Astrocyte (in vitro differentiated cells and primary cell): ENCODE results near the gene HPSE2. TPM values are rescaled to one million over a fixed set of nuclear protein-coding genes. Genes with fewer than 3 reads are reported as not detected.

ENCODE experiments used
- DNase-seq: peaks from one replicate; pipeline ENCODE4 v3.0.0-alpha.2; 2010; ENCODE audit warnings: low read depth
- FAIRE-seq: peaks from 2 replicates; lab custom pipeline; 2011; peaks lifted over from hg19 to GRCh38; lab: Jason Lieb, UNC
- H2AFZ ChIP-seq: 2 replicates; pipeline ENCODE4 v1.6.0; 2012; ENCODE audit warnings: low read depth, low read length, inconsistent platforms
- H3K27ac ChIP-seq: 2 replicates; pipeline ENCODE4 v1.5.1; 2011; ENCODE audit warnings: low read depth, low read length, inconsistent platforms
- H3K27me3 ChIP-seq: 2 replicates; pipeline ENCODE4 v1.6.0; 2011; ENCODE audit warnings: low read length, inconsistent platforms; ENCODE audit not compliant: insufficient read depth
- H3K36me3 ChIP-seq: 2 replicates; pipeline ENCODE4 v1.5.1; 2011; ENCODE audit warnings: low read length, inconsistent platforms; ENCODE audit not compliant: insufficient read depth
- H3K4me1 ChIP-seq: 2 replicates; pipeline ENCODE4 v1.5.1; 2011; ENCODE audit warnings: low read length, inconsistent platforms; ENCODE audit not compliant: insufficient read depth
- H3K4me2 ChIP-seq: 2 replicates; pipeline ENCODE4 v1.6.0; 2012; ENCODE audit warnings: low read length, inconsistent platforms
- H3K4me3 ChIP-seq: 2 replicates; pipeline ENCODE4 v1.5.1; 2011; ENCODE audit warnings: low read depth, mild to moderate bottlenecking, low read length, inconsistent platforms; ENCODE audit not compliant: insufficient read depth
- H3K79me2 ChIP-seq: 2 replicates; pipeline ENCODE4 v1.6.0; 2012; ENCODE audit warnings: mild to moderate bottlenecking, low read length, inconsistent platforms; ENCODE audit not compliant: insufficient read depth
- H3K9ac ChIP-seq: 2 replicates; pipeline ENCODE4 v1.6.0; 2012; ENCODE audit warnings: mild to moderate bottlenecking, low read length, inconsistent platforms
- H3K9me3 ChIP-seq: 2 replicates; pipeline ENCODE4 v1.5.1; 2012; ENCODE audit warnings: low read depth, mild to moderate bottlenecking, low read length, inconsistent platforms; ENCODE audit not compliant: insufficient read depth
- H4K20me1 ChIP-seq: 2 replicates; pipeline ENCODE4 v1.6.0; 2012; ENCODE audit warnings: low read length, inconsistent platforms; ENCODE audit not compliant: insufficient read depth
- H3K27ac Mint-ChIP-seq: one replicate; pipeline ENCODE4 v1.8.0; 2021; ENCODE audit warnings: mild to moderate bottlenecking, mixed read lengths; ENCODE audit not compliant: unreplicated experiment
- H3K27me3 Mint-ChIP-seq: one replicate; pipeline ENCODE4 v1.8.0; 2021; ENCODE audit warnings: low read depth, mixed read lengths; ENCODE audit not compliant: unreplicated experiment
- H3K36me3 Mint-ChIP-seq: one replicate; pipeline ENCODE4 v1.8.0; 2021; ENCODE audit warnings: low read depth, mixed read lengths; ENCODE audit not compliant: unreplicated experiment
- H3K4me1 Mint-ChIP-seq: one replicate; pipeline ENCODE4 v1.8.0; 2021; ENCODE audit warnings: low read depth, mixed read lengths; ENCODE audit not compliant: unreplicated experiment
- H3K4me3 Mint-ChIP-seq: one replicate; pipeline ENCODE4 v1.8.0; 2021; ENCODE audit warnings: mild to moderate bottlenecking, moderate library complexity, mixed read lengths; ENCODE audit not compliant: unreplicated experiment
- H3K9me3 Mint-ChIP-seq: one replicate; pipeline ENCODE4 v1.8.0; 2021; ENCODE audit warnings: mild to moderate bottlenecking, mixed read lengths; ENCODE audit not compliant: unreplicated experiment
- EZH2 ChIP-seq: IDR thresholded peaks from 2 replicates; pipeline ENCODE4 v1.6.1; 2012; ENCODE audit warnings: mild to moderate bottlenecking, low read length, inconsistent platforms; ENCODE audit not compliant: insufficient read depth
- total RNA-seq: library from RNA; stranded (reverse); gene quantifications from 2 replicates; pipeline ENCODE4 v1.2.1, GENCODE V29; 2021
- TF ChIP-seq, protein P1 (sequence below): IDR thresholded peaks from 2 replicates; pipeline ENCODE4 v1.5.1; 2011; ENCODE audit warnings: low read depth, mild to moderate bottlenecking, inconsistent platforms, low read length, moderate library complexity; ENCODE audit not compliant: insufficient read depth

HPSE2 gene
- total RNA-seq, 1 donor from 2014 or later, result 0.14 TPM

DNA sequence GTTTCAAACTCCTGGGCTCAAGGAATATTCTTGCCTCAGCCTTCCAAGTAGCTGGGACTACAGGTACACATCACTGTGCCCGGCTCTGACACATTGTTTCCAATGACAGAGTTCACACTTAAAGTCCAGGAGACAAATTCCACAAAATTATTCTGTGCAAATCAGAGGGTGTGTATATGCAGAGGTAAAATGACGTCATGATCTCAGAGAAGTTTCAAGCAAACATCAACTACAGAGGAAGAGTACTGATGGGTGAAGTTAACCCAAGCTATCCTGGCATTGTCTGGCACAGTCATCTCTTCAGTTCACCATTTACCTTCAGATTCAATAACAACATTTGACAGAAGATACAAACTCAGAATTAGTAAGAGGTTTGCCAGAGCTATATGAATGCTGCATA is 388.9 kb downstream of the HPSE2 start:
- H3K4me1 Mint-ChIP-seq, result peaks cover 3% of the 10 kb centered on the region
- TF ChIP-seq, protein P1, sequence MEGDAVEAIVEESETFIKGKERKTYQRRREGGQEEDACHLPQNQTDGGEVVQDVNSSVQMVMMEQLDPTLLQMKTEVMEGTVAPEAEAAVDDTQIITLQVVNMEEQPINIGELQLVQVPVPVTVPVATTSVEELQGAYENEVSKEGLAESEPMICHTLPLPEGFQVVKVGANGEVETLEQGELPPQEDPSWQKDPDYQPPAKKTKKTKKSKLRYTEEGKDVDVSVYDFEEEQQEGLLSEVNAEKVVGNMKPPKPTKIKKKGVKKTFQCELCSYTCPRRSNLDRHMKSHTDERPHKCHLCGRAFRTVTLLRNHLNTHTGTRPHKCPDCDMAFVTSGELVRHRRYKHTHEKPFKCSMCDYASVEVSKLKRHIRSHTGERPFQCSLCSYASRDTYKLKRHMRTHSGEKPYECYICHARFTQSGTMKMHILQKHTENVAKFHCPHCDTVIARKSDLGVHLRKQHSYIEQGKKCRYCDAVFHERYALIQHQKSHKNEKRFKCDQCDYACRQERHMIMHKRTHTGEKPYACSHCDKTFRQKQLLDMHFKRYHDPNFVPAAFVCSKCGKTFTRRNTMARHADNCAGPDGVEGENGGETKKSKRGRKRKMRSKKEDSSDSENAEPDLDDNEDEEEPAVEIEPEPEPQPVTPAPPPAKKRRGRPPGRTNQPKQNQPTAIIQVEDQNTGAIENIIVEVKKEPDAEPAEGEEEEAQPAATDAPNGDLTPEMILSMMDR, result no peak
- no peak for TF ChIP-seq EZH2
- no peak overlapping the region for H3K27ac Mint-ChIP-seq
- Histone ChIP-seq H2AFZ (no peak overlapping the region), H3K4me2 (no peak overlapping the region), H3K4me1 (no peaks in the 10 kb centered on the region), H4K20me1 (no peaks in the 10 kb centered on the region), H3K27me3 (no peaks in the 10 kb centered on the region), H3K79me2 (no peaks in the 10 kb centered on the region), H3K36me3 (no peaks in the 10 kb centered on the region), H3K27ac (no peak overlapping the region), H3K4me3 (no peak overlapping the region), H3K9me3 (no peaks in the 10 kb centered on the region), H3K9ac (no peak overlapping the region)
- no peaks in the 10 kb centered on the region for H3K27me3 Mint-ChIP-seq
- H3K9me3 Mint-ChIP-seq, result no peaks in the 10 kb centered on the region
- no peaks in the 10 kb centered on the region for H3K36me3 Mint-ChIP-seq
- FAIRE-seq (no peak), DNase-seq (no peak)
- no peak overlapping the region for H3K4me3 Mint-ChIP-seq

DNA sequence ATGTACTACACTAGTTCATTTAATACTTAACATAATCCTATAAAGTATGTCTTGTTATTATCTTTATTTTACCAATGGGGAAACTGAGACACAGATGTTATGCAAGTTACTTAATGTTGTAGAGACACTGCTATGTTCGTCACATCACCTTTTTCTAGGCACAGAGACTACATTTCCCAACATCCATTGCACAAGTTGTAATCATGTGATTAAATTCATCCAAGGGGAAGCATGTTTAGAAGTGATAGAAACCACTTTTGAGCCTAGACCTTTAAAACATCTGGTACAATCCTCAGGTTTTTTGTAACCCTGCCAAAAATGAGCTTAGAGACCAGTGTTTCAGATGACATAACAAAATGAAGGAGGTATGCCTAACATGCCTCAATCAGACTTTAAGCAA is 402.1 kb downstream of the HPSE2 start:
- no peaks in the 10 kb centered on the region for H3K27me3 ChIP-seq
- no peak overlapping the region for H3K4me3 ChIP-seq
- Mint-ChIP-seq H3K4me1 (no peaks in the 10 kb centered on the region), H3K4me3 (no peak overlapping the region), H3K9me3 (no peaks in the 10 kb centered on the region), H3K27ac (no peak overlapping the region), H3K27me3 (no peaks in the 10 kb centered on the region), H3K36me3 (no peaks in the 10 kb centered on the region)
- no peak overlapping the region for H3K9ac ChIP-seq
- H3K4me1 ChIP-seq, result no peaks in the 10 kb centered on the region
- no peak overlapping the region for H2AFZ ChIP-seq
- no peaks in the 10 kb centered on the region for H3K79me2 ChIP-seq
- no peak overlapping the region for H3K4me2 ChIP-seq
- DNase-seq (no peak), FAIRE-seq (no peak)
- no peaks in the 10 kb centered on the region for H3K36me3 ChIP-seq
- TF ChIP-seq, protein P1, result no peak
- TF ChIP-seq EZH2, result no peak
- no peaks in the 10 kb centered on the region for H3K9me3 ChIP-seq
- H4K20me1 ChIP-seq, result no peaks in the 10 kb centered on the region
- no peak overlapping the region for H3K27ac ChIP-seq

DNA sequence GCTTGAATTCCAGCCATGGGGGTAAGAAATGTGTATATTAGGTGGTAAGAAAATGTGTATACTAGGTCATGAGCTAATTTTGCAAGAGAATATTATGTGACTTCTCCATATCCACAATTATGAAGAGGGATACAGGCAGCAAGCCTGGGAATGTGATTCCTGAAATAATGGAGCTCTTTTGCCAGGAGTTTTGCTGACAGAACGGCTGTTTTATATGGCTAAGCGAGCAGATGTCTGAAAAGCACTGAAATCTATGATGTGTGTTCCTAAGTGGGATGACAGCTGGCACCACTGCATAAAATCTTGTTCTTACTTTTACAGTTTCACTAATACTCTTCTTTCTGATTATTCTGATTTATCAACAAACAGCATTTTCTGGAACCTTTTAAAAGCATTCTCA is 402.9 kb downstream of the HPSE2 start:
- Mint-ChIP-seq H3K36me3 (no peaks in the 10 kb centered on the region), H3K9me3 (no peaks in the 10 kb centered on the region), H3K27ac (no peak overlapping the region), H3K4me3 (no peak overlapping the region), H3K27me3 (no peaks in the 10 kb centered on the region), H3K4me1 (no peaks in the 10 kb centered on the region)
- H3K9me3 ChIP-seq, result no peaks in the 10 kb centered on the region
- no peaks in the 10 kb centered on the region for H3K27me3 ChIP-seq
- no peak overlapping the region for H3K9ac ChIP-seq
- no peaks in the 10 kb centered on the region for H3K4me1 ChIP-seq
- no peak overlapping the region for H3K4me3 ChIP-seq
- FAIRE-seq (no peak), DNase-seq (no peak)
- H3K36me3 ChIP-seq, result no peaks in the 10 kb centered on the region
- no peak overlapping the region for H3K27ac ChIP-seq
- no peak overlapping the region for H2AFZ ChIP-seq
- no peaks in the 10 kb centered on the region for H3K79me2 ChIP-seq
- no peak overlapping the region for H3K4me2 ChIP-seq
- no peaks in the 10 kb centered on the region for H4K20me1 ChIP-seq
- TF ChIP-seq EZH2, result no peak
